ENCODE results near the gene LMOD3. TPM values are rescaled to one million over a fixed set of nuclear protein-coding genes. Genes with fewer than 3 reads are reported as not detected.

LMOD3 gene
- total RNA-seq, 1 experiment from 2014 or later, result not detected

DNA sequence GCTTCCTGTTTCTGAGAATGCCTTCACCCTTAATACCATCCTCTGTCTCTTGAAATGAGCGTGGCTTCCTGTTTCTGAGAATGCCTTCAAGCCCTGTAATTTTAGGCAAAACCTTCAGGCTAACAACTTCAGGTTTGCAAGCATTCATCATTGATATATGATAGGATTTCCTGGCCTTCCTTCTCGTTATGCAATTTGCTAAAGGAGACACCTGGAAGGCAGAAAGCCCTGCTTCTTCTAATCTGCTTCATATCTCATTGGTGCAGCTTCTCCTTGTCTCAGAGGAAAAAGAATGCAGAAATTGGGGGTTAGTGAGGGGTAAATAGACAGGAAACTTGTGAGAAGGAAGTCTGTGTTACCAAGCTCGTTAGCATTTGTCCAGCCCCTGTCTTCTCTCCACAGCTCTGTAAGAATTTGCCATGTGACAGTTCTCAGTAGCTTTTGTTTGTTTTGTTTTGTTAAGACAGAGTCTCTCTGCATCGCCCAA lies 30.3 kb downstream of the LMOD3 start:
- Histone ChIP-seq H3K27ac (ENCODE audit: low read length) (no peak overlapping the region), H3K4me3 (ENCODE audit: low read depth in 2 of 2, low read length in 2 of 2) (no peak overlapping the region), H3K36me3 (ENCODE audit: control insufficient read depth, insufficient read depth, low read length) (no peaks in the 10 kb centered on the region; the same call in 1 of the 2 replicates), H3K27me3 (ENCODE audit: control insufficient read depth, insufficient read depth, low read length) (no peaks in the 10 kb centered on the region), H3K4me1 (ENCODE audit: control insufficient read depth, insufficient read depth, low read length) (peaks cover 18% of the 10 kb centered on the region), H3K9me3 (ENCODE audit: control insufficient read depth, insufficient read depth, low read depth, low read length) (no peaks in the 10 kb centered on the region)
- intact Hi-C loops (cut with micrococcal nuclease; ENCODE audit: unreplicated experiment) (no loop called here), in situ Hi-C loops (cut with HindIII; ENCODE audit: low pct_unique_long_range_greater_than_20kb, low sequenced_read_pairs) (no loop called here)
- no TSS peak for BruUV-seq (replicated peaks)
- CTCF ChIA-PET, result no interaction called here
- POLR2A ChIA-PET, result no interaction called here
- no peak for DNase-seq (ENCODE audit: low read depth, low spot score)
- no peak for TF ChIP-seq POLR2AphosphoS5 (IDR thresholded peaks at IDR 0.05; ENCODE audit: low read depth, low read length)
- no peak for TF ChIP-seq SIN3A (IDR thresholded peaks at IDR 0.05; ENCODE audit: borderline replicate concordance, insufficient read depth, low read depth, low read length)
- TF ChIP-seq, protein P1, sequence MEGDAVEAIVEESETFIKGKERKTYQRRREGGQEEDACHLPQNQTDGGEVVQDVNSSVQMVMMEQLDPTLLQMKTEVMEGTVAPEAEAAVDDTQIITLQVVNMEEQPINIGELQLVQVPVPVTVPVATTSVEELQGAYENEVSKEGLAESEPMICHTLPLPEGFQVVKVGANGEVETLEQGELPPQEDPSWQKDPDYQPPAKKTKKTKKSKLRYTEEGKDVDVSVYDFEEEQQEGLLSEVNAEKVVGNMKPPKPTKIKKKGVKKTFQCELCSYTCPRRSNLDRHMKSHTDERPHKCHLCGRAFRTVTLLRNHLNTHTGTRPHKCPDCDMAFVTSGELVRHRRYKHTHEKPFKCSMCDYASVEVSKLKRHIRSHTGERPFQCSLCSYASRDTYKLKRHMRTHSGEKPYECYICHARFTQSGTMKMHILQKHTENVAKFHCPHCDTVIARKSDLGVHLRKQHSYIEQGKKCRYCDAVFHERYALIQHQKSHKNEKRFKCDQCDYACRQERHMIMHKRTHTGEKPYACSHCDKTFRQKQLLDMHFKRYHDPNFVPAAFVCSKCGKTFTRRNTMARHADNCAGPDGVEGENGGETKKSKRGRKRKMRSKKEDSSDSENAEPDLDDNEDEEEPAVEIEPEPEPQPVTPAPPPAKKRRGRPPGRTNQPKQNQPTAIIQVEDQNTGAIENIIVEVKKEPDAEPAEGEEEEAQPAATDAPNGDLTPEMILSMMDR (IDR thresholded peaks at IDR 0.05), result no peak
- TF ChIP-seq TCF7L2 (IDR thresholded peaks at IDR 0.05; ENCODE audit: low read depth, low read length), result no peak
- TF ChIP-seq, protein P2, sequence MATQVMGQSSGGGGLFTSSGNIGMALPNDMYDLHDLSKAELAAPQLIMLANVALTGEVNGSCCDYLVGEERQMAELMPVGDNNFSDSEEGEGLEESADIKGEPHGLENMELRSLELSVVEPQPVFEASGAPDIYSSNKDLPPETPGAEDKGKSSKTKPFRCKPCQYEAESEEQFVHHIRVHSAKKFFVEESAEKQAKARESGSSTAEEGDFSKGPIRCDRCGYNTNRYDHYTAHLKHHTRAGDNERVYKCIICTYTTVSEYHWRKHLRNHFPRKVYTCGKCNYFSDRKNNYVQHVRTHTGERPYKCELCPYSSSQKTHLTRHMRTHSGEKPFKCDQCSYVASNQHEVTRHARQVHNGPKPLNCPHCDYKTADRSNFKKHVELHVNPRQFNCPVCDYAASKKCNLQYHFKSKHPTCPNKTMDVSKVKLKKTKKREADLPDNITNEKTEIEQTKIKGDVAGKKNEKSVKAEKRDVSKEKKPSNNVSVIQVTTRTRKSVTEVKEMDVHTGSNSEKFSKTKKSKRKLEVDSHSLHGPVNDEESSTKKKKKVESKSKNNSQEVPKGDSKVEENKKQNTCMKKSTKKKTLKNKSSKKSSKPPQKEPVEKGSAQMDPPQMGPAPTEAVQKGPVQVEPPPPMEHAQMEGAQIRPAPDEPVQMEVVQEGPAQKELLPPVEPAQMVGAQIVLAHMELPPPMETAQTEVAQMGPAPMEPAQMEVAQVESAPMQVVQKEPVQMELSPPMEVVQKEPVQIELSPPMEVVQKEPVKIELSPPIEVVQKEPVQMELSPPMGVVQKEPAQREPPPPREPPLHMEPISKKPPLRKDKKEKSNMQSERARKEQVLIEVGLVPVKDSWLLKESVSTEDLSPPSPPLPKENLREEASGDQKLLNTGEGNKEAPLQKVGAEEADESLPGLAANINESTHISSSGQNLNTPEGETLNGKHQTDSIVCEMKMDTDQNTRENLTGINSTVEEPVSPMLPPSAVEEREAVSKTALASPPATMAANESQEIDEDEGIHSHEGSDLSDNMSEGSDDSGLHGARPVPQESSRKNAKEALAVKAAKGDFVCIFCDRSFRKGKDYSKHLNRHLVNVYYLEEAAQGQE (IDR thresholded peaks at IDR 0.05; ENCODE audit: insufficient read depth in 1 of 2, low read depth in 2 of 2, low read length in 1 of 2), result no peak
- no peak for ATAC-seq

DNA sequence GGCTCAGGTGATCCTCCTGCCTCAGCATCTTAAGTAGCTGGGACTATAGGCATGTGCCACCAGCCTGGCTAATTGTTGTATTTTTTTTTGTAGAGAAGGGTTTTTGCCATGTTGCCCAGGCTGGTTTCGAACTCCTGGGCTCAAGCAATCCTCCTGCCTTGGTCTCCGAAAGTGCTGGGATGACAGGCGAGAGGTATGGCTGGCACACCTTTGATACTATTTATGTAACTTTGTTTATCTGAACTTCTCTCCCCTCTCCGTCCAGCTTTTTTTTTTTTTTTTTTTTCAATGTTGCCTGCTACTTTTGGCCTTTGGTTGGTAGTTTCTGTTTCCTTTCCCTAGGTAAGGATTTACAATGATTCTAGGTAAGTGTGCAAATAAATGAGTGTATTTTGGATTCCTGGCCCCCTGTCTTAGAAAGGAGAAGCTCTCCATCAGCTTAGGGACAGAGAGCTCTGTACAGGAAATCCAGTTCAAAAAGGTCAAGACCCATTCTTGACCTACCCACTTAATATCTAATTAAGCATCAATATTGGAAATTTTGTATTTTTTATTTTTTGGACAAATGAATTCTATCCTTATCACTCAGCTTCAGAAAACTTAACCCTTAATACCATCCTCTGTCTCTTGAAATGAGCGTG lies 30.9 kb downstream of the LMOD3 start:
- Histone ChIP-seq H3K27me3 (ENCODE audit: control insufficient read depth, insufficient read depth, low read length) (no peaks in the 10 kb centered on the region), H3K27ac (ENCODE audit: low read length) (no peak overlapping the region), H3K36me3 (ENCODE audit: control insufficient read depth, insufficient read depth, low read length) (no peaks in the 10 kb centered on the region; the same call in 1 of the 2 replicates), H3K4me3 (ENCODE audit: low read depth in 2 of 2, low read length in 2 of 2) (no peak overlapping the region), H3K4me1 (ENCODE audit: control insufficient read depth, insufficient read depth, low read length) (peaks cover 21% of the 10 kb centered on the region), H3K9me3 (ENCODE audit: control insufficient read depth, insufficient read depth, low read depth, low read length) (no peaks in the 10 kb centered on the region)
- DNase-seq (ENCODE audit: low read depth, low spot score), result no peak
- no peak for ATAC-seq
- BruUV-seq (replicated peaks), result no TSS peak
- ChIA-PET CTCF (no interaction called here), POLR2A (interaction anchor here (0.6 kb wide), 1 partner anchor 14 kb away, joined by 6 read pairs; no protein-coding TSS in a partner anchor)
- in situ Hi-C loops (cut with HindIII; ENCODE audit: low pct_unique_long_range_greater_than_20kb, low sequenced_read_pairs), result no loop called here
- intact Hi-C loops (cut with micrococcal nuclease; ENCODE audit: unreplicated experiment), result no loop called here
- TF ChIP-seq, protein P2 (IDR thresholded peaks at IDR 0.05; ENCODE audit: insufficient read depth in 1 of 2, low read depth in 2 of 2, low read length in 1 of 2), result no peak
- no peak for TF ChIP-seq POLR2AphosphoS5 (IDR thresholded peaks at IDR 0.05; ENCODE audit: low read depth, low read length)
- TF ChIP-seq TCF7L2 (IDR thresholded peaks at IDR 0.05; ENCODE audit: low read depth, low read length), result no peak
- TF ChIP-seq, protein P1 (IDR thresholded peaks at IDR 0.05), result no peak
- TF ChIP-seq SIN3A (IDR thresholded peaks at IDR 0.05; ENCODE audit: borderline replicate concordance, insufficient read depth, low read depth, low read length), result no peak
